VCaP (cell line): ENCODE results near the gene SGSM1.

Experiments
- H3K27ac ChIP-seq: fragments of 450-650 bp; 2 replicates; pipeline ENCODE4 v1.5.1; 2017
- TF ChIP-seq, protein P1 (sequence below): fragments of 450-650 bp; conservative IDR thresholded peaks from 2 replicates; pipeline ENCODE4 v1.5.1; 2017; ENCODE audit warnings: mild to moderate bottlenecking, moderate library complexity

SGSM1 gene

DNA sequence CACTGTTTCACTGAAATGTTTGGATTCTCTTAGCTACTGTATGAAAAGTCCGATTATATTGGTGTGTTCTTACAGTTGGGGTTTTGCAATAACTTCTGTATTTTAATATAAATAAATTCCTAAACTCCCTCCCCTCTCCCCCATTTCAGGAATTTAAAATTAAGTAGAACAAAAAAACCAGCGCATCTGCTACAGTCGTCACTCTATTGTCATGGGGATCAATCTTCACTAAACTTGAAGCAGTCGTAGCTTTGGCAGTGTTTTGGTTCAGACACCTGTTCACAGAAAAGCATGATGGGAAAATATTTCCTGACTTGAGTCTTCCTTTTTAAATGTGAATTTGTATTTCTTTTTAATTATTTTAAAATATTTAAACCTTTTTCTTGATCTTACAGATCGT is 40.8 kb upstream of the SGSM1 start:
- no peak overlapping the region for H3K27ac ChIP-seq
- TF ChIP-seq, protein P1, sequence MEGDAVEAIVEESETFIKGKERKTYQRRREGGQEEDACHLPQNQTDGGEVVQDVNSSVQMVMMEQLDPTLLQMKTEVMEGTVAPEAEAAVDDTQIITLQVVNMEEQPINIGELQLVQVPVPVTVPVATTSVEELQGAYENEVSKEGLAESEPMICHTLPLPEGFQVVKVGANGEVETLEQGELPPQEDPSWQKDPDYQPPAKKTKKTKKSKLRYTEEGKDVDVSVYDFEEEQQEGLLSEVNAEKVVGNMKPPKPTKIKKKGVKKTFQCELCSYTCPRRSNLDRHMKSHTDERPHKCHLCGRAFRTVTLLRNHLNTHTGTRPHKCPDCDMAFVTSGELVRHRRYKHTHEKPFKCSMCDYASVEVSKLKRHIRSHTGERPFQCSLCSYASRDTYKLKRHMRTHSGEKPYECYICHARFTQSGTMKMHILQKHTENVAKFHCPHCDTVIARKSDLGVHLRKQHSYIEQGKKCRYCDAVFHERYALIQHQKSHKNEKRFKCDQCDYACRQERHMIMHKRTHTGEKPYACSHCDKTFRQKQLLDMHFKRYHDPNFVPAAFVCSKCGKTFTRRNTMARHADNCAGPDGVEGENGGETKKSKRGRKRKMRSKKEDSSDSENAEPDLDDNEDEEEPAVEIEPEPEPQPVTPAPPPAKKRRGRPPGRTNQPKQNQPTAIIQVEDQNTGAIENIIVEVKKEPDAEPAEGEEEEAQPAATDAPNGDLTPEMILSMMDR = no peak

DNA sequence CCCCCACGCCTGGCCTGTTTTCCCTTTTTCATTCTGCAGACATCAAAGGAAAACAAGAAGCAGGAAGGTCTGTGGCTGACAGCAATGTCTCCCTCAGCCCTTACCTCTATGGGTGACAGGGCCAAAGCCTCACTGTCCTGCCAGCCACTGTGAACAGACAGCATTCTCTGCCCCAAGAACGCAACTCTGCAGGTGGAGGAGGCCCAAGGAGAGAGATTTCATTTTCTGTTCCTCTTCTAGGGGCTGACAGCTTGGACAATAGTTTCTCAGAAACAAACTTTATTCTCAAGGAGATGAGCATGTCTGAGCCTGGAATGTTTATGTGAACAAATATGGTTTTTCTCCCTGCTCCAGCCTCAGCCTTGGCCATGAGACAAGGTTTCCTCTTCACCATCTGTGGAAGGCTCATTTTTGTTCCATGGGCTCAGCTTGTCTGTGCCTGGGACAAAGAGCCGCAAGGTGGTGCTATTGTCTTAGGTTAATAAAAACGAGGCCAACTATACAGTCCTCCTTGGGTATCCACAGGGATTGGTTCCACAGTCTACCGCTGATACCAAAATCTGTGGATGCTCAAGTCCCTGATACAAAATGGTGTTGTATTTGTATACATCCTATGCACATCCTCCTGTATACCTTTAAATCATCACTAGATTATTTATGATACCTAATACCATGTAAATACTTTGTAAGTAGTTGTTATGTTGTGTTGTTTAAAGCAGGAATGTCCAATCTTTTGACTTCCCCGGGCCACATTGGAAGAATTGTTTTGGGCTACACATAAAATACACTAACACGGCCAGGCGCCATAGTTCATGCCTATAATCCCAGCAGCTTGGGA is 37.3 kb upstream of the SGSM1 start:
- H3K27ac ChIP-seq = no peak overlapping the region
- TF ChIP-seq, protein P1 = peak; percentile 83

DNA sequence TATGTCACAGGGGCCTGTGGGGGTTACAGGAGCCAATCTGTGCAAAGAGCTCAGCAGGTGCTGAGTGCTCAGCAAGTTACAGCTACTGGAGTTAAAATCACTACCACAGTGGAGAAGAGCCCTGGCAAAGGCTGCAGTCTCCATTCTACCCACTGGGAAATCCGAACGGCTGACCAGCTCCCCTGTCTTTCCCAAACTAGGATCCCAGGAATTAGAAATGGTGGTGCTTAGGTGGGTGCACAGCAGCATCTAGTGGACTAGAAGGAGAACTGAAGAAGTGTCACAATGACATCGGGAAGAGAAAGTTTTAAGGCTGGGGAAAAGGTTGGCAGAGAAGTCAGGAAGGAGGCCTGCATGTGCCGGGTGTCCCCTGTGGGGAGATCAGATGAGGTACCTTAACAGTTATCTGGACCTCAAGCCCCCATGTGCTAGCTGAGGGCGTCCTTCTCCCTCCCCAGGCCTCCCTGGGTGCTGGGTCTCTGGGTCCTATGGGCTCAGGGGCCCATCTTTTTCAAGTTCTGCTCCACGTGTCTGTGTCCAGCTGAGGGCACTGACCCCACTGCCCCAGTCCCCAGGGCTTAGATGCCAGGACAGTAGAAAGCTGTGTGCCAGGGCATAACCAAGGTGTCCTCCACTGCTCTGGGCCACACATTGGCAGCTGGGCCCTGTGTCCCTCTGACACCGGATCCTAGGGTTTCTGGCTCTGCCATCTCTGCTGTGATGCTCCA is 33.4 kb upstream of the SGSM1 start:
- H3K27ac ChIP-seq = no peak overlapping the region
- TF ChIP-seq, protein P1 = peak; percentile 82

DNA sequence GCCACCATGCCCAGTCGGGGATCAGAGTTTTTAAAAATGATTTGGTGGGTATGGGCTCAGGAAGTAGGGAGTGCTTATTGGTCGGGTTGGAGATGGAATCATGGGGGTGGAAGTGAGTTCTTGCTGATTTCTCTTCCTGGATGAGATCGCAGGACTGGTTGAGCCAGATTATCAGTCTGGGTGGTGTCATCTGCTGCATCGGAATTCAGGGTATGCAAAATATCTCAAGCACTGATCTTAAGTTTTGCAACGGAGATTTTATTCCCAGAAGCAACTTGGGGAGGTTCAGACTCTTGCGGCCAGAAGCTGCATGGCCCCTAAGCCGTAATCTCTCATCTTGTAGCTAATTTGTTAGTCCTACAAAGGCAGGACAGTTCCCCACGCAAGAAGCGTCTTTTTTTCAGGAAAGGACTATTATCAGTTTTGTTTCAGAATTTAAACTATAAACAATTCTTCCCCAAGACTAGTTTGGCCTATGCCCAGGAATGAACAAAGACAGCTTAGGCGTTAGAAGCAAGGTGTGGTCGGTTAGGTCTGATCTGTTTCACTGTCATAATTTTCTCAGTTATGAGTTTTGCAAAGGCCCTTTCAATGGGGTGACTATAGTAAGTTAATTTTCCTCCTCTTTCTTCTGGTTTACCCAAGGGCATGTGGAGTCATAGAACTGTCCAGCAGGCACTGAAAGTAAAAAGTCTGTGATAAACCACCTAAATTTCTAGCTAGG is 30.1 kb upstream of the SGSM1 start:
- TF ChIP-seq, protein P1 = no peak
- H3K27ac ChIP-seq = peak overlapping the region; percentile 18; the same call in 1 of the 2 replicates

DNA sequence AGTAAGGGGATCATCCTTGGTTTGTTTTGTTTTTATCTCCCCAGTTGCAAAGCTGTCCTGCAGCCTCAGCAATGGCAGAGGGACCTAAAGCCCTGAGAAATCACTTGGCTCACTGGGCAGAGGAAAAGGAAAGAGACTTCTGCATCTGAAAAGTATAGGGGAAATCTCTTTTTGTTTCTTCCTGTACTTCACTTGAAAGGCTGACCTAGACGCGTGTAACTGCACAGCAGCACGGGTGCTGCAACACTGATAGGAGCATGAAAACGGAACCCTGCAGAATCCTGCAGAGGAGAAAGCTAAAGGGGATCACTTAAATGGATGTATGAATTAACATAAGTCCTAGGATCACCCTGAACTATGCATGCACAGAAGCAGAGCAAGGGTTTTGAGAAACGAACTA is 29.5 kb upstream of the SGSM1 start:
- H3K27ac ChIP-seq = peak overlapping the region; percentile 18; the same call in 1 of the 2 replicates
- TF ChIP-seq, protein P1 = no peak

DNA sequence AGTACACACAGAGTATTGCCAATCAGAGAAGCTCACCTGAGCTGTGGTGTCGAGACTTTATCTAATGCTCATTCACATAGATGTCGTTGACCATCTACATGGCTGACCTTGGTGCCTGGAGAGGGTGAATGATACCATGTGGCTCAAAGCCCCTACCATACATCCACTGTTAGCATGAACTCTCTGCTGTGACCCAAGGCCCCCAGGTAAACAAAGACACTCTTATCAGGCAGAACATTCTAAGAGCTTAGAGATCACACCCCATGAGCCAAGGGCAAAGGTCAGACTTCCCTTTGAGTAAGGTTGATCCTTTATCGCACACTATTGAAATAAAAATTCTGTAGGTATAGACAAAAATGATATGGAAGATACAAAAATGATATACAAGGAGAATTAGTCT is 16.5 kb upstream of the SGSM1 start:
- H3K27ac ChIP-seq = no peak overlapping the region
- TF ChIP-seq, protein P1 = no peak

DNA sequence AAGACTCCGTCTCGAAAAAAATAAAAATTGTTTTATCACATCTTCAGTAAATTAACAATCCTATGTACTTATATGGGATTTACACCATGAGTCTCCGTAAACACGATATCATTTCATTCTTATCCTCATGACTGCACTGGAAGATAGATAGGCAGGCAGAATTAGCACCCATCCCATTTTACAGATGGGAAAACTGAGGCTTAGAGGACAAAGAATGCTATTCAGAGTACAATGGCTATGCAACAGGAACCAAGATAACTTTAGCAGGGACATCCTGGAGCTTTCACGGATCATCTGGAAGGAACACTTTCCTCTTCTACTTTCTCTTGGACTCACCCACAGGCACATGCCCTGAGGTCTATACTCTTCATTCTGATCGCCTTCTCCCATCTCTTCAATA is 14.6 kb upstream of the SGSM1 start:
- TF ChIP-seq, protein P1 = no peak
- H3K27ac ChIP-seq = no peak overlapping the region
